Muscle layer of colon (tissue), 2 donors: Measurements from ENCODE around the gene RASGRP4.
"Not testable (repeated sequence)": the region's sequence is repeated elsewhere in the genome, so short reads cannot be mapped to it uniquely, and the experiment has no call there.

Experiments
- H3K27ac ChIP-seq: one replicate; pipeline ENCODE4 v1.7.0; 2013; ENCODE audit warnings: low read depth, mild to moderate bottlenecking, low read length, moderate library complexity
- H3K27me3 ChIP-seq, 2 donors: one replicate each; pipeline ENCODE4 v1.7.0; 2013; ENCODE audit warnings: low read length in 2 of 2, mild to moderate bottlenecking in 2 of 2; ENCODE audit not compliant: insufficient read depth in 2 of 2, control insufficient read depth in 1 of 2
- H3K36me3 ChIP-seq: one replicate; pipeline ENCODE4 v1.7.0; 2013; ENCODE audit warnings: mild to moderate bottlenecking, low read length; ENCODE audit not compliant: insufficient read depth
- H3K4me1 ChIP-seq: one replicate; pipeline ENCODE4 v1.7.0; 2013; ENCODE audit warnings: mild to moderate bottlenecking, low read length; ENCODE audit not compliant: insufficient read depth
- H3K4me3 ChIP-seq, 2 donors: one replicate each; pipeline ENCODE4 v1.7.0; 2013; ENCODE audit warnings: low read length in 2 of 2, low read depth in 1 of 2, mild to moderate bottlenecking in 1 of 2, moderate library complexity in 1 of 2
- H3K9ac ChIP-seq: one replicate; pipeline ENCODE4 v1.7.0; 2013; ENCODE audit warnings: low read length
- H3K9me3 ChIP-seq: one replicate; pipeline ENCODE4 v1.7.0; 2013; ENCODE audit warnings: mild to moderate bottlenecking, low read length
- donor health status: abdominal sarcoma.
- donor health status: Adenocarcinoma of cecum.

RASGRP4 gene

DNA sequence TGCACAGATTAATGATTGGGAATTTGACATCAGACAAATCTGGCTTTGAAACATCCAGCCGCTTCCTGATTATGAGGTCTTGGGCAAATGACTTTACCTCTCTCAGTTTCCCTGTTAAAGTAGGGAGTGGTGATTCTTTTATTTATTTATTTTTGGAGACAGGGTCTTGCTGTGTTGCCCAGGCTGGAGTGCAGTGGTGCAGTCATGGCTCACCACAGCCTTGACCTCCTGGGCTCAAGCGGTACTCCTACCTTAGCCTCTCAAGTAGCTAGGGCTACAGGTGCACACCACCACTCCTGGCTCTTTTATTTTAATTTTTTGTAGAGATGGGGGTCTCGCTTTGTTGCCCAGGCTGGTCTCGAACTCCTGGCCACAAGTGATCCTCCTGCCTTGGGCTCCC, 49.0 kb downstream of the RASGRP4 start:
- H3K27me3 ChIP-seq = peaks cover 0 to 5% of the 10 kb centered on the region in 2 donors
- H3K36me3 ChIP-seq = peaks cover 45% of the 10 kb centered on the region
- H3K9ac ChIP-seq = no peak overlapping the region
- peaks cover 19% of the 10 kb centered on the region for H3K4me1 ChIP-seq
- no peak overlapping the region for H3K27ac ChIP-seq
- no peak overlapping the region for H3K4me3 ChIP-seq
- no peaks in the 10 kb centered on the region for H3K9me3 ChIP-seq

DNA sequence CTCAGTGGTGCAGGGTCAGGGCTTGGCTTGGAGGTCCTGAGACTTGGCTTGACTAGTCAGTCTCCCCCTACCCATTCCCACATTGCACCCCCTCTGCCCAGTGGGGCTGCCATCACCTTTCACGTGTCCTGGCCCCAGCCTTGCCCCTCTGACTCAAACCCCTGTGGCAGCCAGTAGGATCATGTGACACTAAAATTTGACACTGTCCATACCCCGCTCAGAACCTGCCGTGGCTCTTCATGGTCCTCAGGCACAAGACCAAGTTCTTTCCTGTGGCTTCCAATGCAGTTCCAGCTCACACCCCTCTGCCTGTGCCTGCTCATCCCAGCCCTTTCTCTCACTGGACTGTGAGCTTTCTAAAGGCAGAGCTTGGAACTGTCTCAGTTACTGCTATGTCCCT, 49.4 kb downstream of the RASGRP4 start:
- H3K36me3 ChIP-seq = peaks cover 40% of the 10 kb centered on the region
- H3K27ac ChIP-seq = no peak overlapping the region
- H3K9ac ChIP-seq = no peak overlapping the region

DNA sequence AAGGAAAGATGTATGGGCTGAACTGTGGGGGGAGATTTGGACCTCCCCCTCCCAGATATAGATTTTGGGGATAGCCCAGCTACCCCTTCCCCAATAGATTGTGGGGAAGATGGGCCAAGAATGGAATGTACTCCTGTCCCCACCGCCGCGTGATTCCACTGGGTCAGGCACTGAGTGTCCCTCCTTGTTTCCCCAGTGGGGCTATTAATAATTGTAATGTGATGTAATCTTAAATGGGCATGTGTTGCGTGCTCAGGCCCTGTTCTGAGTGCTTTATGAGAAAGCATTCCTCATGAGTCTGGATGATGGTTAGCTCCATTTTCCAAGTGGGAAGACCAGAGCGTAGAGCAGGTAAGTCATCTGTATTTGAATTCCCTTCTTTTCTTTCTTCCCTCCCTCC, 50.3 kb downstream of the RASGRP4 start:
- Histone ChIP-seq H3K36me3 (peaks cover 32% of the 10 kb centered on the region), H3K9ac (peak overlapping the region; percentile 96), H3K4me1 (peaks cover 19% of the 10 kb centered on the region), H3K27ac (no peak overlapping the region), H3K27me3 (no peaks in the 10 kb centered on the region), H3K9me3 (no peaks in the 10 kb centered on the region), H3K4me3 (peak overlapping the region; percentile 90 to 96)

More for the DNA sequence above, 49.4 kb downstream of the RASGRP4 start:
- Histone ChIP-seq H3K4me3 (no peak overlapping the region), H3K27me3 (no peaks in the 10 kb centered on the region), H3K9me3 (no peaks in the 10 kb centered on the region), H3K4me1 (peaks cover 19% of the 10 kb centered on the region)

DNA sequence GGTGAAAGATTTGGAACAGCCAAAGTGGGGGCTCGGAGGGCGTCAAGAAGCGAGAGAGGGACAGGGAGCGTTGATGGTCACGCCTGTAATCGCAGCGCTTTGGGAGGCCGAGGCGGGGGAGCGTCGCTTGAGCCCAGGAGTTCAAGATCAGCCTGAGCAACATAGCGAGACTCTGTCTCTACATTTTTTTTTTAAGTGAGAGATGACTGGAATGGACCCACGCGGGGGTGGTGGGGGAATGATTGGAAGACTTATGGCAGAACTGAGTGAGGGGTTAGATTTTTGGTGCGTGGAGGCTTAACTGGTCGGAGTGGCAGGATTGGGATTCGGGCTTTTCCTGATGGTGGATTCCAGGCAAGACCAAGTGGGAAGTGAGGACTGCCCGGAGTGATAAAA, 50.9 kb downstream of the RASGRP4 start:
- H3K4me1 ChIP-seq = peaks cover 19% of the 10 kb centered on the region
- no peaks in the 10 kb centered on the region for H3K9me3 ChIP-seq
- H3K9ac ChIP-seq = peak overlapping the region; percentile 96
- peak overlapping the region; percentile 90 to 96 for H3K4me3 ChIP-seq
- H3K27ac ChIP-seq = peak overlapping the region; percentile 87
- peaks cover 26% of the 10 kb centered on the region for H3K36me3 ChIP-seq
- H3K27me3 ChIP-seq = no peaks in the 10 kb centered on the region

DNA sequence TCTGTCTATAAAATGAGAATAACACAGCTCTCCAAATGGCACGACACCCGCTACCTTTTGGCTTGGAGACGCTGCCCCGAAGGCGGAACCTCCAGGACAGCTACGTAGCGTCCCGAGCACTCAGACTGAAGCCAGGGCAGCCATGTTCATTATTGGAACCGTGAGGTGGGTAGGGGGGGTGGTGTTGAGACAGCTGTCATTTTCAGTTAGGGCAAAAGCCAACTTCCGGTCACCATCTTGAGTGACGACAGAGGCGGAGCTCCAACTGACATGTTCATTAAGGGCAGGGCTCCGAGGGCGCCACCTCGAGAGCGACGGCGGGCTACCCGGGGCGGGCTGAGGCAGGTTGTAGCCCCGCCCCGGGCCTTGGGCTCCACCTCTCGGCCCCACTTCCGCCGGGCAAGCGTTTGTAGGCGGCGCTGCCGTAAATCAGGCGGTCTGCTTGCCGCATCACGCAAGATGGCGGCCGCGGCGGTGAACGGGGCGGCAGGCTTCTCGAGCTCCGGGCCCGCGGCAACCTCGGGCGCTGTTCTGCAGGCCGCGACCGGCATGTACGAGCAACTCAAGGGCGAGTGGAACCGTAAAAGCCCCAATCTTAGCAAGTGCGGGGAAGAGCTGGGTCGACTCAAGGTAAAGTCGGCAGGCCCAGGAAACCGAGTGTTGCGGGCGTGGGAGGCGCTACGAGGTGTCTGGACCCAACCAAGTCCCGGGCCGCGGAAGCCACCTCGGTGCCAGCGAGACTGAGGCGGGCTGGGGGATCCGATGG, 51.5 kb downstream of the RASGRP4 start, which contains the start of gene PSMD8:
TSS of gene PSMD8 (plus strand) at position 240 of the 766 bp plus-strand sequence. CDS start at position 271, 31 bp downstream.
- Histone ChIP-seq H3K27ac (peak within 1 kb of the TSS; percentile 87), H3K36me3 (peaks cover 23% of the 10 kb centered on the region), H3K27me3 (no peaks in the 10 kb centered on the region), H3K4me1 (peaks cover 19% of the 10 kb centered on the region), H3K9me3 (no peaks in the 10 kb centered on the region), H3K4me3 (peak within 1 kb of the TSS; percentile 90 to 96), H3K9ac (peak within 1 kb of the TSS; percentile 96)

DNA sequence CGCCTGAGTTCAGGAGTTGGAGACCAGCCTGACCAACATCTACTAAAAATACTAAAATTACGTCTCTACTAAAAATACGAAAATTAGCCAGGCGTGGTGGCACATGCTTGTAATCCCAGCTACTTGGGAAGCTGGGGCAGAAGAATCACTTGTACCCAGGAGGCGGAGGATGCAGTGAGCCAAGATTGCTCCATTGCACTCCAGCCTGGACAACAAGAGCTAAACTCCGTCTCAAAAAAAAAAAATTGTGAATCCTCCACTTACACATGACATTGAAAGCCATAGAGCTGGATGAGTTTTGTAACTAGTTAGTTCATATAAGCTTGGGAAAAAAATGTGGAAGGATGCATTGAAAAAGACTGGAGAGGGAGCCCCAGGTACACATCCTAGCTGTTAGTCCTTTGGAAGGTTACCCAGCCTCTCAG, 52.1 kb downstream of the RASGRP4 start:
- peak overlapping the region; percentile 25 for H3K27ac ChIP-seq
- H3K36me3 ChIP-seq = peaks cover 17% of the 10 kb centered on the region
- peak overlapping the region; percentile 56 for H3K9ac ChIP-seq
- no peaks in the 10 kb centered on the region for H3K9me3 ChIP-seq
- peak overlapping the region; percentile 4 to 96 for H3K4me3 ChIP-seq
- no peaks in the 10 kb centered on the region for H3K27me3 ChIP-seq
- peaks cover 19% of the 10 kb centered on the region for H3K4me1 ChIP-seq

DNA sequence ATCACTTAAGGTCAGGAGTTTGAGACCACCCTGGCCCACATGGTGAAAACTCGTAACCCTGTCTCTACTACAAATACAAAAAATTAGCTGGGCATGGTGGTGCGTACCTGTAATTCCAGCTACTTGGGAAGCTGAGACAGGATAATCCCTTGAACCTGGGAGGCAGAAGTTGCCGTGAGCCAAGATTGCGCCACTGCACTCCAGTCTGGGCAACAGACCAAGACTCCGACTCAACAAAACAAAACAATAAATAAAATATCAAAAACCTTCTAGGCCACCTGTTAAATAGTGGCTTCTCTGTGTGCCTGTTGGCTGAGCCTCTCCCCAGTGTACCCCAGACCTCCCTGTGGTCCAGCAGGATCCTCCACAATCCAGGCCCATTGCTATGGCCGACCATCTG, 54.9 kb downstream of the RASGRP4 start:
- no peak overlapping the region for H3K27ac ChIP-seq
- peaks cover 1% of the 10 kb centered on the region for H3K36me3 ChIP-seq
- no peak overlapping the region for H3K4me3 ChIP-seq
- no peaks in the 10 kb centered on the region for H3K27me3 ChIP-seq
- peaks cover 9% of the 10 kb centered on the region for H3K4me1 ChIP-seq
- H3K9me3 ChIP-seq = no peaks in the 10 kb centered on the region
- no peak overlapping the region for H3K9ac ChIP-seq

DNA sequence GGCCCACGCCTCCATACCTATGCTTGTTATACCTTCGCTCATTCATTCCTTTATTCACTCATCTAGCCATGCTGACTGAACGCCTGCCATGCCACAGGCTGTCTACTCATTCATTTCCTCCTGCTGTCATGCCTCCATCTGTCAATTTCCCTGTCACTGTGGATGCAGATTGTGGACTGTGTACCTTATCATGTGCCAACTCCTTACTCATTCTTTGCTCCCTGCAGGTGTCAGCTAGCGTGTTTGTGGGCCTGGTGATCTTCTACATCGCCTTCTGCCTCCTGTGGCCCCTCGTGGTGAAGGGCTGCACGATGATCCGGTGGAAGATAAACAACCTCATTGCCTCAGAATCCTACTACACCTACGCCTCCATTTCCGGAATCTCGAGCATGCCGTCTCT, 55.7 kb downstream of the RASGRP4 start:
- H3K27ac ChIP-seq = no peak overlapping the region

DNA sequence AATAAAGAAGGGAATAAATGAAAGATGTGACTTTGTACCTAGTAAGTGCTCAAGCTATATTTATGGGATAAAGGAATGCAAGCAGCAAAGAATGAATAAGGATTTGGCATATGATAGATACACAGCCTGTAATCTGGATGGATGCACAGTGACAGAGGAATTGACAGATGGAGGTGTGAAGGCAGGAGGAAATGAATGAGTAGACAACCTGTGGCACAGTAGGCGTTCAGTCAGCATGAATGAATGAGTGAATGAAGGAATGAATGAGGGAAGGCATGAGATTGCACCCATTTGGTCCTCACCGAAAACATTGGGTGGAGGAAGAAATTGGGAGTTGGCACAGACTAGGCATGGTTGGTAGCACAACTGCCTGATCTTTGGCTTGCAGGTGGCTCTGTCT, 56.4 kb downstream of the RASGRP4 start:
- Histone ChIP-seq H3K9me3 (no peaks in the 10 kb centered on the region), H3K9ac (no peak overlapping the region)

More for the DNA sequence above, 55.7 kb downstream of the RASGRP4 start:
- H3K9ac ChIP-seq = no peak overlapping the region
- peaks cover 0 to 4% of the 10 kb centered on the region in 2 donors for H3K27me3 ChIP-seq
- peaks cover under 1% of the 10 kb centered on the region for H3K4me1 ChIP-seq
- no peaks in the 10 kb centered on the region for H3K9me3 ChIP-seq
- H3K4me3 ChIP-seq = no peak overlapping the region
- no peaks in the 10 kb centered on the region for H3K36me3 ChIP-seq

DNA sequence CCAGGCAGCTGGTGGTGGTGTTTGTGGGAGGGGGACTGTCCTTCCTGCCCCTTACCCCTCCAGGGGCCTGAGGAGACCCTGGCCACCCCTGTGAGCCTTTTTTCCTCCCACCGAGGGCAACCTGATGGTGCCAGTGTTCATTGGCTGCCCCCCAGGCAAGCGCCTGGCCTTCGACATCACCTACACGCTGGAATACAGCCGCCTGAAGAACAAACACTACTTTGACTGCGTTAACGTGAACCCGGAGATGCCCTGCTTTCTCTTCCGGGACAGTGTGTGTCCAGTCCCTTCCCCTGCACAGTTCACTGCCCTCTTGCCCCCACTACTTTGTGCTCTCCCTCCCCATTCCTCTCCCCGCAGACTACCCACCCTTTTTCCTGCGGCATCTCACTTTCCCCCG, 59.0 kb downstream of the RASGRP4 start:
- no peak overlapping the region for H3K9ac ChIP-seq
- no peak overlapping the region for H3K27ac ChIP-seq
- peaks cover 6% of the 10 kb centered on the region for H3K4me1 ChIP-seq
- no peak overlapping the region for H3K4me3 ChIP-seq
- no peaks in the 10 kb centered on the region for H3K9me3 ChIP-seq
- H3K36me3 ChIP-seq = no peaks in the 10 kb centered on the region
- H3K27me3 ChIP-seq = peaks cover 0 to 15% of the 10 kb centered on the region in 2 donors

More for the DNA sequence above, 56.4 kb downstream of the RASGRP4 start:
- Histone ChIP-seq H3K36me3 (no peaks in the 10 kb centered on the region), H3K4me1 (no peaks in the 10 kb centered on the region), H3K27me3 (peaks cover 0 to 6% of the 10 kb centered on the region in 2 donors), H3K4me3 (no peak overlapping the region), H3K27ac (no peak overlapping the region)

DNA sequence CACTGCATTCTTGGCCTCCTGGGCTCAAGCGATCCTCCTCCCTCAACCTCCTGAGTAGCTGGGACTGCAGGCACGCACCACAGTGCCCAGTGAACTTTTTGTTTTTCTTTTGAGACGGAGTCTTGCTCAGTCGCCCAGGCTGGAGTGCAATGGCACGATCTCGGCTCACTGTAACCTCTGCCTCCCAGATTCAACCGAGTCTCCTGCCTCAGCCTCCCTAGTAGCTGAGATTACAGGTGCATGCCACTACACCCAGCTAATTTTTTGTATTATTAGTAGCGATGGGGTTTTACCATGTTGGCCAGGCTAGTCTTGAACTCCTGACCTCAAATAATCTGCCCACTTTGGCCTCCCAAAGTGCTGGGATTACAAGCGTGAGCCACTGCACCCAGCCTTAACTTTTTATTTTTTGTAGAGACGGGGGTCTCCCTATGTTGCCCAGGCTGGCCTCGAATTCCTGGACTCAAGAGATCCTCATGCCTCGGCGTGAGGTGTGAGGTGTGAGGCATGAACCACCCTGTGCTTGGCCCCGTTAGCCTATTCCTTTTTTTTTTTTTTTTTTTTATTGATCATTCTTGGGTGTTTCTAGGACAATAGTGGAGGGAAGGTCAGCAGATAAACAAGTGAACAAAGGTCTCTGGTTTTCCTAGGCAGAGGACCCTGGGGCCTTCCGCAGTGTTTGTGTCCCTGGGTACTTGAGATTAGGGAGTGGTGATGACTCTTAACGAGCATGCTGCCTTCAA, 62.9 kb downstream of the RASGRP4 start:
- H3K9me3 ChIP-seq, H3K27ac ChIP-seq, H3K36me3 ChIP-seq, H3K9ac ChIP-seq, H3K4me3 ChIP-seq: not testable (repeated sequence)
- peaks cover 12% of the 10 kb centered on the region for H3K4me1 ChIP-seq
- H3K27me3 ChIP-seq = peaks cover 15 to 44% of the 10 kb centered on the region in 2 donors
